Stomach (tissue), 4 donors: ENCODE data around the gene TPD52L3.

Experiments
- CTCF ChIP-seq, 7 experiments: fragments of 450-650 bp in 4 of 7; fragments of 200-600 bp in 3 of 7; sonication (generic) in 3 of 7; IDR thresholded peaks; one replicate each; pipeline ENCODE4 v1.5.1; 2016 to 2019; ENCODE audit warnings: antibody characterized with exemption in 7 of 7, control low read depth in 2 of 7, mild to moderate bottlenecking in 1 of 7
- POLR2AphosphoS5 ChIP-seq, 3 donors: sonication (generic); formaldehyde crosslinking; IDR thresholded peaks; one replicate each; pipeline ENCODE4 v1.6.1; 2016; ENCODE audit warnings: antibody characterized with exemption in 3 of 3

DNA sequence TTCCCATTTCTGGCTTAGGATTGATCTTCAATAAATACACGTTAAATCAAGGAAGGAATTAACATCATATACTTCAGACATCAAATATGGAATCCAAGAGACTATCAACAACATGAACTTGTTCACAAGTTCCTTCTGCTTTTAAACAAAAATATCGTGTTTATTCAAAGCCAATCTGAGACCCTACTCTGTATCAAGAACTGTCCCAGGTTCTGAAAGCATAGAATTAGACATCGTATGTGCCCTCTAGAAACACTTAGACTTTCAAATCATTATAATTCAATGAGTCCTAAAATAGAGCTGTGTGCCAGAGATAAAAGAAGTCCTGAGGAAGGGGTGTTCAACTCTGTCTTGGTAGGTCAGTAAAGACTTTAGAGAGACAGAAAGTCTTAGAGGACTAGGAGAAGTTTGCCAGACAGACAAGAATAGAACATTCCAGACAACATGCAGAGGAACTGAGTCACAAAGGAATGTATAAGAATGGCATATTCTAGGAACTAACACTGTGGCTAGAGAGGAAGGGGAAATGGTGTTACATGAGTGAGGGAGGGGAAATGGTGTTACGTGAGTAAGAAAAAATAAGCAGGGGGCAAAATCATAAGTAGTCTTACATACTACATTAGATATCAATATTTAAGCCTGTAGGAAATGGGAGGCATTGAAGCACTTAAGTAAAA, 2.9 kb downstream of the TPD52L3 start:
- no peak for TF ChIP-seq CTCF (IDR thresholded peaks at IDR 0.05)
- TF ChIP-seq POLR2AphosphoS5 (IDR thresholded peaks at IDR 0.05): no peak
